H9 (cell line): ENCODE data around the gene STK10. TPM values are rescaled to one million over a fixed set of nuclear protein-coding genes. Genes with fewer than 3 reads are reported as not detected.

Experiments used
- DNase-seq: peaks from one replicate; pipeline ENCODE4 v3.0.0-alpha.2; 2017
- H2AFZ ChIP-seq: one replicate; pipeline ENCODE4 v1.6.1; 2013; ENCODE audit warnings: mild to moderate bottlenecking, low read length, control low read depth, moderate library complexity
- H2AK5ac ChIP-seq: 2 replicates; pipeline ENCODE4 v1.6.1; 2013; ENCODE audit warnings: low read length, control low read depth, mixed read lengths; ENCODE audit not compliant: insufficient read length
- H2BK120ac ChIP-seq: one replicate; pipeline ENCODE4 v1.6.1; 2013; ENCODE audit warnings: low read depth, mild to moderate bottlenecking, low read length, control low read depth, inconsistent platforms; ENCODE audit not compliant: poor library complexity, severe bottlenecking
- H2BK12ac ChIP-seq: 2 replicates; pipeline ENCODE4 v1.6.1; 2013; ENCODE audit warnings: low read length, control low read depth, mixed read lengths, low read depth; ENCODE audit not compliant: insufficient read length
- H2BK15ac ChIP-seq: 2 replicates; pipeline ENCODE4 v1.6.1; 2013; ENCODE audit warnings: low read depth, low read length, control low read depth
- H2BK20ac ChIP-seq: one replicate; pipeline ENCODE4 v1.6.1; 2013; ENCODE audit warnings: low read depth, mild to moderate bottlenecking, low read length, control low read depth, inconsistent platforms; ENCODE audit not compliant: poor library complexity, severe bottlenecking
- H2BK5ac ChIP-seq: 2 replicates; pipeline ENCODE4 v1.6.1; 2013; ENCODE audit warnings: low read length, control low read depth, mixed read lengths; ENCODE audit not compliant: insufficient read length
- H3K14ac ChIP-seq: 2 replicates; pipeline ENCODE4 v1.6.1; 2013; ENCODE audit warnings: low read length, control low read depth; ENCODE audit not compliant: insufficient read depth
- H3K18ac ChIP-seq: 2 replicates; pipeline ENCODE4 v1.6.1; 2013; ENCODE audit warnings: low read depth, mild to moderate bottlenecking, mixed read lengths, low read length, control low read depth; ENCODE audit not compliant: insufficient read length
- H3K23ac ChIP-seq: 2 replicates; pipeline ENCODE4 v1.6.1; 2013; ENCODE audit warnings: low read length, control low read depth, mixed read lengths, low read depth; ENCODE audit not compliant: insufficient read length
- H3K23me2 ChIP-seq: 2 replicates; pipeline ENCODE4 v1.6.1; 2013; ENCODE audit warnings: low read depth, mild to moderate bottlenecking, mixed read lengths, low read length, control low read depth; ENCODE audit not compliant: insufficient read length, poor library complexity, severe bottlenecking
- H3K27ac ChIP-seq: 2 replicates; pipeline ENCODE4 v1.5.1; 2013; ENCODE audit warnings: low read length, control low read depth, mixed read lengths, low read depth; ENCODE audit not compliant: insufficient read length
- H3K27me3 ChIP-seq: 2 replicates; pipeline ENCODE4 v1.6.1; 2013; ENCODE audit warnings: low read length, control low read depth, inconsistent platforms; ENCODE audit not compliant: insufficient read depth
- H3K4ac ChIP-seq: 2 replicates; pipeline ENCODE4 v1.6.1; 2013; ENCODE audit warnings: low read depth, mild to moderate bottlenecking, control low read depth, inconsistent platforms, low read length, moderate library complexity
- H3K4me1 ChIP-seq: 2 replicates; pipeline ENCODE4 v1.6.1; 2013; ENCODE audit warnings: low read length, control low read depth, inconsistent platforms; ENCODE audit not compliant: insufficient read depth
- H3K4me2 ChIP-seq: 2 replicates; pipeline ENCODE4 v1.6.1; 2013; ENCODE audit warnings: low read length, control low read depth, mixed read lengths; ENCODE audit not compliant: insufficient read length, insufficient read depth
- H3K56ac ChIP-seq: 2 replicates; pipeline ENCODE4 v1.6.1; 2013; ENCODE audit warnings: low read depth, mild to moderate bottlenecking, mixed read lengths, low read length, control low read depth; ENCODE audit not compliant: insufficient read length
- H3K79me1 ChIP-seq: 2 replicates; pipeline ENCODE4 v1.6.1; 2013; ENCODE audit warnings: low read depth, mild to moderate bottlenecking, moderate library complexity, low read length, control low read depth, inconsistent platforms; ENCODE audit not compliant: insufficient read depth, poor library complexity, severe bottlenecking
- H3K79me2 ChIP-seq: 2 replicates; pipeline ENCODE4 v1.6.1; 2013; ENCODE audit warnings: low read length, control low read depth, inconsistent platforms; ENCODE audit not compliant: insufficient read depth
- H3K9ac ChIP-seq: 2 replicates; pipeline ENCODE4 v1.6.1; 2013; ENCODE audit warnings: low read length, control low read depth, mixed read lengths; ENCODE audit not compliant: insufficient read length; ENCODE audit errors: extremely low read depth
- H3K9me3 ChIP-seq: one replicate; pipeline ENCODE4 v1.6.1; 2013; ENCODE audit warnings: low read depth, low read length, inconsistent platforms; ENCODE audit not compliant: control insufficient read depth
- H3T11ph ChIP-seq: one replicate; pipeline ENCODE4 v1.6.1; 2013; ENCODE audit warnings: mild to moderate bottlenecking, low read length, control low read depth, inconsistent platforms
- H4K20me1 ChIP-seq: one replicate; pipeline ENCODE4 v1.6.1; 2013; ENCODE audit not compliant: control insufficient read depth, insufficient read length, insufficient read depth
- H4K5ac ChIP-seq: 2 replicates; pipeline ENCODE4 v1.6.1; 2013; ENCODE audit warnings: low read depth, mild to moderate bottlenecking, mixed read lengths, low read length, control low read depth; ENCODE audit not compliant: insufficient read length
- H4K8ac ChIP-seq: replicated peaks from 2 replicates; pipeline ENCODE4 v1.6.1; 2013; ENCODE audit warnings: low read length, control low read depth, mixed read lengths, low read depth; ENCODE audit not compliant: insufficient read length
- H4K91ac ChIP-seq: 2 replicates; pipeline ENCODE4 v1.6.1; 2013; ENCODE audit warnings: low read depth, mild to moderate bottlenecking, moderate library complexity, mixed read lengths, low read length, control low read depth; ENCODE audit not compliant: insufficient read length
- H3K27ac Mint-ChIP-seq, 3 experiments: 2 replicates in 2 of 3; 3 replicates in 1 of 3; pipeline ENCODE4 v1.8.0; 2020 to 2021; ENCODE audit warnings: mixed read lengths in 3 of 3, mild to moderate bottlenecking in 1 of 3, moderate library complexity in 1 of 3
- H3K27me3 Mint-ChIP-seq: 2 replicates; pipeline ENCODE4 v1.8.0; 2021; ENCODE audit warnings: low read depth, mild to moderate bottlenecking, moderate library complexity, mixed read lengths
- H3K36me3 Mint-ChIP-seq, 3 experiments: 2 replicates in 2 of 3; 3 replicates in 1 of 3; pipeline ENCODE4 v1.8.0; 2020 to 2021; ENCODE audit warnings: low read depth in 3 of 3, mixed read lengths in 3 of 3; ENCODE audit not compliant: insufficient read depth in 1 of 3
- H3K4me1 Mint-ChIP-seq, 2 experiments: 2 replicates each; pipeline ENCODE4 v1.8.0; 2020; ENCODE audit warnings: mixed read lengths in 2 of 2
- H3K4me3 Mint-ChIP-seq, 2 experiments: 2 replicates in 1 of 2; 3 replicates in 1 of 2; pipeline ENCODE4 v1.8.0; 2020 to 2021; ENCODE audit warnings: mild to moderate bottlenecking in 2 of 2, mixed read lengths in 2 of 2, moderate library complexity in 1 of 2
- H3K9me3 Mint-ChIP-seq, 2 experiments: 2 replicates in 1 of 2; 3 replicates in 1 of 2; pipeline ENCODE4 v1.8.0; 2020; ENCODE audit warnings: mild to moderate bottlenecking in 2 of 2, mixed read lengths in 2 of 2, moderate library complexity in 1 of 2
- WGBS: extraction: QIAGEN DNeasy Blood & Tissue Kit; methylation state at CpG from one replicate; pipeline ENCODE4 v1.1.7; 2013; ENCODE audit warnings: missing lambda C conversion rate, low lambda C conversion rate, mixed read lengths; ENCODE audit not compliant: insufficient read length; ENCODE audit errors: extremely low coverage; 5-methylcytosine and 5-hydroxymethylcytosine counted together
- total RNA-seq: library from RNA; stranded (reverse); gene quantifications from 2 replicates; pipeline ENCODE4 v1.2.1, GENCODE V29; 2021
- TF ChIP-seq, protein P1 (sequence below): fragments of 200-600 bp; sonication (generic); conservative IDR thresholded peaks from 3 replicates; pipeline ENCODE4 v1.8.0; 2021; ENCODE audit warnings: antibody characterized with exemption, mild to moderate bottlenecking

The STK10 gene
- total RNA-seq, 1 experiment from 2014 or later, result 14.6 TPM

DNA sequence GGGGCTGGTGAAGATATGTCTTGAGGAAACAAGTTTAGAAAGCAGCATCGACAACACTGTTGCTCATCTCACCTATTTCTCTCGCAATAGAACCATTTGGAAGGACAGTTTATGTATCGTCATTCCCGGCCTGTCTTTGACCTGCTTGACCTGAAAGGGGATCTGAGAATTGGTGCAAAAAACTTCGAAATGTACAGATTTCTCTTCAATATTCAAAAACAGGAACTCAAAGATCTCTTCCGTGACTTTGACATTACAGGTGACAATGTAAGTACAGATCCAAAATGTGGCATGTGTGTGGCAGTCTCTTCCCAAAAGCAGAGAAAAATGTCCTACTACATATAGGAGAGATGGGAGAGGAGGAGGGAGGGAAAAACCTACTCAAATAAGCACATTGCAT is 12.5 kb upstream of the STK10 start:
- DNase-seq, result no peak
- Histone ChIP-seq H2AFZ (no peak overlapping the region), H4K5ac (no peak overlapping the region), H2BK20ac (no peak overlapping the region), H3T11ph (no peak overlapping the region), H4K20me1 (no peaks in the 10 kb centered on the region), H3K27ac (no peak overlapping the region), H3K27me3 (no peaks in the 10 kb centered on the region), H2BK15ac (no peak overlapping the region), H2BK5ac (no peak overlapping the region), H3K18ac (no peak overlapping the region), H3K23me2 (no peaks in the 10 kb centered on the region), H4K8ac (no peak overlapping the region), H3K56ac (no peak overlapping the region), H2AK5ac (no peak overlapping the region), H3K9ac (no peak overlapping the region), H3K4me1 (0 out of 2 replicates have a peak, but pooled peaks cover 2% of the 10 kb centered on the region), H2BK12ac (no peak overlapping the region), H3K79me1 (no peaks in the 10 kb centered on the region), H3K4me2 (no peak overlapping the region), H3K14ac (no peak overlapping the region), H2BK120ac (no peak overlapping the region), H3K4ac (no peak overlapping the region), H3K23ac (no peak overlapping the region), H3K9me3 (no peaks in the 10 kb centered on the region), H4K91ac (no peak overlapping the region), H3K79me2 (no peaks in the 10 kb centered on the region)
- Mint-ChIP-seq H3K4me1 (peaks cover under 1 to 1% of the 10 kb centered on the region in 2 experiments), H3K27me3 (peaks cover 1% of the 10 kb centered on the region; the same call in 1 of the 2 replicates), H3K36me3 (peaks cover 0 to 6% (median 4%) of the 10 kb centered on the region in 3 experiments; a peak in 4 of 7 replicates), H3K9me3 (peaks cover 2 to 6% of the 10 kb centered on the region in 2 experiments; a peak in 4 of 5 replicates), H3K27ac (no peak overlapping the region), H3K4me3 (no peak overlapping the region)
- TF ChIP-seq, protein P1, sequence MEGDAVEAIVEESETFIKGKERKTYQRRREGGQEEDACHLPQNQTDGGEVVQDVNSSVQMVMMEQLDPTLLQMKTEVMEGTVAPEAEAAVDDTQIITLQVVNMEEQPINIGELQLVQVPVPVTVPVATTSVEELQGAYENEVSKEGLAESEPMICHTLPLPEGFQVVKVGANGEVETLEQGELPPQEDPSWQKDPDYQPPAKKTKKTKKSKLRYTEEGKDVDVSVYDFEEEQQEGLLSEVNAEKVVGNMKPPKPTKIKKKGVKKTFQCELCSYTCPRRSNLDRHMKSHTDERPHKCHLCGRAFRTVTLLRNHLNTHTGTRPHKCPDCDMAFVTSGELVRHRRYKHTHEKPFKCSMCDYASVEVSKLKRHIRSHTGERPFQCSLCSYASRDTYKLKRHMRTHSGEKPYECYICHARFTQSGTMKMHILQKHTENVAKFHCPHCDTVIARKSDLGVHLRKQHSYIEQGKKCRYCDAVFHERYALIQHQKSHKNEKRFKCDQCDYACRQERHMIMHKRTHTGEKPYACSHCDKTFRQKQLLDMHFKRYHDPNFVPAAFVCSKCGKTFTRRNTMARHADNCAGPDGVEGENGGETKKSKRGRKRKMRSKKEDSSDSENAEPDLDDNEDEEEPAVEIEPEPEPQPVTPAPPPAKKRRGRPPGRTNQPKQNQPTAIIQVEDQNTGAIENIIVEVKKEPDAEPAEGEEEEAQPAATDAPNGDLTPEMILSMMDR, result no peak
- no CpG with 5 or more reads among the region's 6 CpGs for WGBS
